Suprapubic skin (tissue), 4 donors: ENCODE results near the gene OTOF. TPM values are rescaled to one million over a fixed set of nuclear protein-coding genes. Genes with fewer than 3 reads are reported as not detected.

Source experiments
- DNase-seq, 2 donors: peaks; one replicate each; pipeline ENCODE4 v3.0.0-alpha.2; 2019; ENCODE audit warnings: low spot score in 2 of 2
- H3K27ac ChIP-seq: fragments of 200-600 bp; sonication (generic); one replicate; pipeline ENCODE4 v1.5.1; 2019
- H3K27me3 ChIP-seq: fragments of 200-600 bp; sonication (generic); one replicate; pipeline ENCODE4 v1.5.1; 2019
- H3K36me3 ChIP-seq: fragments of 200-600 bp; sonication (generic); one replicate; pipeline ENCODE4 v1.5.1; 2019
- H3K4me1 ChIP-seq: fragments of 200-600 bp; sonication (generic); one replicate; pipeline ENCODE4 v1.5.1; 2019
- H3K4me3 ChIP-seq: fragments of 200-600 bp; sonication (generic); one replicate; pipeline ENCODE4 v1.5.1; 2019; ENCODE audit warnings: mild to moderate bottlenecking
- H3K9me3 ChIP-seq: fragments of 200-600 bp; sonication (generic); one replicate; pipeline ENCODE4 v1.5.1; 2019
- EP300 ChIP-seq: sonication (generic); formaldehyde crosslinking; IDR thresholded peaks from one replicate; pipeline ENCODE4 v1.6.1; 2017; ENCODE audit warnings: antibody characterized with exemption
- POLR2A ChIP-seq, 2 donors: fragments of 450-650 bp; IDR thresholded peaks; one replicate each; pipeline ENCODE4 v1.6.1; 2017; ENCODE audit warnings: antibody characterized with exemption in 2 of 2, mild to moderate bottlenecking in 2 of 2, moderate library complexity in 2 of 2
- POLR2AphosphoS5 ChIP-seq, 3 donors: sonication (generic); formaldehyde crosslinking; IDR thresholded peaks; one replicate each; pipeline ENCODE4 v1.6.1; 2017; ENCODE audit warnings: antibody characterized with exemption in 3 of 3
- WGBS: methylation state at CpG from one replicate; pipeline ENCODE4 v1.1.5; 2018; 5-methylcytosine and 5-hydroxymethylcytosine counted together
- total RNA-seq, 4 donors: library from RNA; depleted of rRNA; stranded (reverse); fragments of >200 nt; gene quantifications; one replicate each; pipeline ENCODE4 v1.1.0, GENCODE V29; 2016
- TF ChIP-seq, protein P1 (sequence below), 2 donors: fragments of 200-600 bp in 1 of 2; fragments of 450-650 bp in 1 of 2; sonication (generic) in 1 of 2; IDR thresholded peaks; one replicate each; pipeline ENCODE4 v1.5.1; 2016 to 2019; ENCODE audit warnings: antibody characterized with exemption in 2 of 2, mild to moderate bottlenecking in 1 of 2, moderate library complexity in 1 of 2

The OTOF gene
- total RNA-seq, 4 donors from 2014 or later, result 0.16 to 0.39 (median 0.17) TPM; not detected in 1

DNA sequence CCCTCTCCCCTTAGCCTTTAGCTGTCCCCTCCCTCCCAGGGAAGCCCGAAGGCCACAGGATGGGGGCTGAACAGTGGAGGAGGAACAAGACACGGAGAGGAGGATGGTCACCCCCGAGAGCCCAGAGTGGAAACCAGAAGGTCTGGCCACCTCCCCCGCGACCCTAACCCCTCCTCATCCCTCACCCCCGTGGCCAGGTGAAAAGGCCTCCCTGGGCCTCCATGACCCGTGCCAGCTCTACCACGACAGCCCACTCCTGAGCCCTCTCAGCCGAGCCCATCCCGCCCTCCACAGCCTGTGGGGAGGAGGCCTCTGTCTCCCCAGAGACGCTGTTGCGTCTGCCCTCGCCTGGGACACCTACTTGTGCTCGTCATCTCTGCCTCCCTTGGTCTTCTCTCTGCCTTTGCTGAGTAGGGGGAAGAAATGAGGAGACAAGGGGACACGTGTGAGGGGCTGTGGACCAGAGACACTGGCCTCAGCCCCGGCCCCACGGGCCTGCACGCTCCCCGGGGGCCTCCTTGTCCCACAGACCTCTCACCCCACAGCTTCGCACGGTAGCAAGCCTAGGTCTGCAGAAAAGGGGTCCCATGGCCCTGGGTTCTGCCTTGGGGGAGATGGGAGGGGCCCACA lies 32.5 kb upstream of the OTOF start:
- DNase-seq, result no peak
- Histone ChIP-seq H3K36me3 (no peaks in the 10 kb centered on the region), H3K9me3 (no peaks in the 10 kb centered on the region), H3K4me1 (no peaks in the 10 kb centered on the region), H3K27ac (no peak overlapping the region), H3K27me3 (no peaks in the 10 kb centered on the region), H3K4me3 (no peak overlapping the region)
- 92% methylated on average over 19 of the region's 21 CpGs for WGBS
- TF ChIP-seq EP300 (no peak), POLR2AphosphoS5 (IDR thresholded peaks at IDR 0.05) (no peak), POLR2A (IDR thresholded peaks at IDR 0.05) (no peak)
- TF ChIP-seq, protein P1, sequence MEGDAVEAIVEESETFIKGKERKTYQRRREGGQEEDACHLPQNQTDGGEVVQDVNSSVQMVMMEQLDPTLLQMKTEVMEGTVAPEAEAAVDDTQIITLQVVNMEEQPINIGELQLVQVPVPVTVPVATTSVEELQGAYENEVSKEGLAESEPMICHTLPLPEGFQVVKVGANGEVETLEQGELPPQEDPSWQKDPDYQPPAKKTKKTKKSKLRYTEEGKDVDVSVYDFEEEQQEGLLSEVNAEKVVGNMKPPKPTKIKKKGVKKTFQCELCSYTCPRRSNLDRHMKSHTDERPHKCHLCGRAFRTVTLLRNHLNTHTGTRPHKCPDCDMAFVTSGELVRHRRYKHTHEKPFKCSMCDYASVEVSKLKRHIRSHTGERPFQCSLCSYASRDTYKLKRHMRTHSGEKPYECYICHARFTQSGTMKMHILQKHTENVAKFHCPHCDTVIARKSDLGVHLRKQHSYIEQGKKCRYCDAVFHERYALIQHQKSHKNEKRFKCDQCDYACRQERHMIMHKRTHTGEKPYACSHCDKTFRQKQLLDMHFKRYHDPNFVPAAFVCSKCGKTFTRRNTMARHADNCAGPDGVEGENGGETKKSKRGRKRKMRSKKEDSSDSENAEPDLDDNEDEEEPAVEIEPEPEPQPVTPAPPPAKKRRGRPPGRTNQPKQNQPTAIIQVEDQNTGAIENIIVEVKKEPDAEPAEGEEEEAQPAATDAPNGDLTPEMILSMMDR (IDR thresholded peaks at IDR 0.05), result no peak

DNA sequence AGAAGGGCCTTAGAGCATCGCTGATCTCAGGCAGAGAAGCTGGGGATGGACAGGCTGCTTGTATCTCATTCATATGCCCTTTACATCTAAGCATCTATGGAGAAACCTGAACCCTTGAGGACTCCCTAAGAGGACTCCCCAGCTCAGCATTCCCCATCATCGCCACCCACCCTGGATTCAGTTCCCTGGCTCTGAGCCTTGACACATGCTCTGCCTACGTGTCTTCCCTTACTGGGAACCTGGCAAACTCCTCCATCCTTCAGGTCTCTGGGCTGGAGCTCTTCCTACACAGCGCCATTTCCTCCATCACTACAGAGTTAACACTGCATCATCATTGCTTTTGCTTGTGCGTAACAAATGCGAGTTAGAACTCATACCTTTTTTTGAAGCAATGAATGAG lies 31.2 kb upstream of the OTOF start:
- WGBS, result 84% methylated on average over 6 of the region's 6 CpGs
- Histone ChIP-seq H3K27ac (no peak overlapping the region), H3K27me3 (no peaks in the 10 kb centered on the region), H3K36me3 (no peaks in the 10 kb centered on the region), H3K4me1 (no peaks in the 10 kb centered on the region), H3K9me3 (no peaks in the 10 kb centered on the region), H3K4me3 (no peak overlapping the region)
- TF ChIP-seq, protein P1 (IDR thresholded peaks at IDR 0.05), result no peak
- TF ChIP-seq EP300 (no peak), POLR2AphosphoS5 (IDR thresholded peaks at IDR 0.05) (no peak), POLR2A (IDR thresholded peaks at IDR 0.05) (no peak)
- DNase-seq, result no peak

DNA sequence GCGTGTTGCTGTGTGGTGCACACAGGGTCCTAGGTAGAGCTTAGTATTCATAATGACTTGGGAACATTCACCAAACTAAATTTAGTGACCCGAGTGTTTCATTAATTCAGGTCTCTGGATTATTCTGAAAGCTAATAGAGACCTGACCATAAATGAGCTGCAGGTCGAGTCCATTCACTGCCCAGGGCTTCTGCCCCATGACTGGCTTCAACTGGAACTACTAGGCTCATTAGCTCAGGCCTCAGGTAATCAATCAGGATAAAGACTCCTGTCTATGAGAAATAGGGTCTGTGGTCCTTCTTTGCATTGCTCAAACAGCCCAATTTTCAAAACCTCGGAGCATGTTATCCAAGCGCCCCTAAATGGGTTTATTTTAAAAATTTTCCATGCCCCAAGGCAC lies 30.0 kb upstream of the OTOF start:
- peaks cover 10% of the 10 kb centered on the region for H3K27me3 ChIP-seq
- H3K9me3 ChIP-seq, result no peaks in the 10 kb centered on the region
- no peak for DNase-seq
- H3K4me3 ChIP-seq, result no peak overlapping the region
- peaks cover 10% of the 10 kb centered on the region for H3K4me1 ChIP-seq
- TF ChIP-seq, protein P1 (IDR thresholded peaks at IDR 0.05), result no peak
- TF ChIP-seq EP300, result no peak
- TF ChIP-seq POLR2AphosphoS5 (IDR thresholded peaks at IDR 0.05), result no peak
- no peak for TF ChIP-seq POLR2A (IDR thresholded peaks at IDR 0.05)
- H3K27ac ChIP-seq, result no peak overlapping the region
- 87% methylated on average over 5 of the region's 5 CpGs for WGBS
- no peaks in the 10 kb centered on the region for H3K36me3 ChIP-seq

DNA sequence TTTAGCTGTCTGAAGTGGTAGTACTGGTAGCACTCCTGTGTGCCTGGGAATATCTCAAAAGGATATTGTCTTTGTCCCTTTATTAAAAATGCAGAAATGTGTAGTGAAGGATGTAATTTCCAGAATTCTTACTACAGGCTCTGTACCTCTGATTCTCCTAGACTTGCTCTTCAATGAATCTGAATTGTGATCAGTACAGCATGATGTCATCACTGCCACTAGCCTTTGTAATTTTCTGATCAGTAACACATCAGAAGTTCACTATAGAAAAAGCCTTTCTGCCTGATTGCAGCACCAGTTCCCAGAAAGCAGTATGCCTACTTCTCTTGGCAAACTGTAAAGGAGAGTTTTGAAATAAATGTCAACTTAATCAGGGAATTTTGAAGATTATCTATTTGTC lies 29.2 kb upstream of the OTOF start:
- Histone ChIP-seq H3K9me3 (no peaks in the 10 kb centered on the region), H3K27ac (no peak overlapping the region), H3K36me3 (no peaks in the 10 kb centered on the region), H3K4me3 (no peak overlapping the region), H3K4me1 (peaks cover 12% of the 10 kb centered on the region), H3K27me3 (peaks cover 16% of the 10 kb centered on the region)
- no peak for TF ChIP-seq EP300
- no peak for TF ChIP-seq POLR2A (IDR thresholded peaks at IDR 0.05)
- no peak for TF ChIP-seq POLR2AphosphoS5 (IDR thresholded peaks at IDR 0.05)
- TF ChIP-seq, protein P1 (IDR thresholded peaks at IDR 0.05), result no peak
- DNase-seq, result no peak

DNA sequence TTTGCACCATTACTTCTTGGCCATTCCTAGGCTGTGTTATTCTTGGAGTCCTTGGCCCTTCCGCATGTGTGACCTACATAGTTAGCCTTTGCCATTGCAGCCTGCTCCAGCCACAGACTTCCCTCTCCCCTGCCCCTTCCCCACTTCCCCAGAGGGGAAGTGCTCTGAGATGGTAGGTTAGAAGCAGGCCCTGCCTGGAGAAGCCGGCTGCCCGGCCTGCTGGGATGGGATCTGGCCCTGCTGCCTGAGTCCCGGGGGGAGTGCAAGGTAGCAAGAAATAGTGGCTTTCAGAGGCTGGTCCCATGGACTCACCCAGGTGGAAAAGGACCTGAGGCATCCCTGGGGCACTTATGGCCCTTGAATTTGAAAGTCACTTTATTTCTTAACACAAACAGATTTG lies 28.4 kb upstream of the OTOF start:
- H3K9me3 ChIP-seq, result no peaks in the 10 kb centered on the region
- H3K27me3 ChIP-seq, result peaks cover 22% of the 10 kb centered on the region
- no peaks in the 10 kb centered on the region for H3K36me3 ChIP-seq
- H3K27ac ChIP-seq, result no peak overlapping the region
- DNase-seq, result no peak
- peaks cover 12% of the 10 kb centered on the region for H3K4me1 ChIP-seq
- TF ChIP-seq, protein P1 (IDR thresholded peaks at IDR 0.05), result no peak
- TF ChIP-seq POLR2AphosphoS5 (IDR thresholded peaks at IDR 0.05) (no peak), POLR2A (IDR thresholded peaks at IDR 0.05) (no peak)
- 73% methylated on average over 4 of the region's 4 CpGs for WGBS
- no peak overlapping the region for H3K4me3 ChIP-seq
